SKM-1 (cell line): ENCODE measurements around the gene SV2C.
"Not testable (repeated sequence)": the region's sequence is repeated elsewhere in the genome, so short reads cannot be mapped to it uniquely, and the experiment has no call there.

Experiments
- DNase-seq: peaks from one replicate; lab custom pipeline; 2025; ENCODE audit not compliant: unreplicated experiment; lab: John Stamatoyannopoulos, UW

Gene SV2C

DNA sequence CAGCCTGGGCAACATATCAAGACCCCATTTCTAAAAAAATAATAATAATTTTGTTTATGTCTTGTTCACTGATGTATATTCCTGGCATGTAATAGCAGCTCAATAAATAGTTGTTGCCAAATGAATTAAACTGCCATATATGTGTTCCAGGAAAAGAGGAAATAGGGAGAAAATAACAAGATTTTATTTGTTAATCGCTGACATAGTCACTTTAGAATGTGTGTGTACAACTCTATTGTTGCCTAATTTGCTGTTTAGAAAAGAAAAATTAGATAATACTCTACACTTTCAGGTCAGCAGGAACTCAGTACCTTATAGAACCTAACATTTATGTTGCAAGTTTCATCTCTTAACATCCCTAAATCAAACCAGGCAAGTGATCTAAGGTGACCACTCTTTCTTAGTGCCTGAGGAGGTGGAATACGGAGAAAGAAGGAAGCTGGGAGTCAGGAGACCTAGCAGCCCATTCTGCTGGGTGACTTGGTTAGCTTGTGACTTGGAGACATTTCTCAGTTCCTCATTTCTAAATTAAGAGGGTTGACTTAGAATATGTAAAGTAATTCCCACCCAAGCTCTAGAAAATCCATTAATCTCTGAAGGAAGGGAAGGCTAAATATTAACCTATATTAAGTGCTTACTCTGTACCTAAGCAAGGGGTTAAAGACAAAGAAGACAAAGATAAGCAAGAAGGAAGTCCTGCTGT is 209.6 kb downstream of the SV2C start:
- DNase-seq, result peak; percentile 48

DNA sequence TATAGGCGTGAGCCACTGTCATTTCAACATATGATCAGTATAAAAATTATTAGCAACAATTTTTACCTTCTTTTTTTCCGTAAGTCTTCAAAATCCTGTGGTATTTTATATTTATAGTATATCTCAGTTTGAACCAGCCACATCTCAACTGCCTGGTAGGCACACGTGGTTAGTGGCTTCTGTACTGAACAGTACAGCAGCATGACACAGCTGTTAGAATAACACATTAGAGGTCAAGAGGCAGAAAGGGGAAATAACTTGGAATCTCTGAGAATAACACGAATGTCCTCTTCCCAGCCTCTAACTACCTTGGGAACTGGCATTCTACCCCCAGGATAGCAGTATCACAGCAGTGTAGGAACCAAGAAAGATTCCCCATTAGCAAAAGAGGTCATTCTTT is 211.4 kb downstream of the SV2C start:
- DNase-seq, result peak; percentile 37

DNA sequence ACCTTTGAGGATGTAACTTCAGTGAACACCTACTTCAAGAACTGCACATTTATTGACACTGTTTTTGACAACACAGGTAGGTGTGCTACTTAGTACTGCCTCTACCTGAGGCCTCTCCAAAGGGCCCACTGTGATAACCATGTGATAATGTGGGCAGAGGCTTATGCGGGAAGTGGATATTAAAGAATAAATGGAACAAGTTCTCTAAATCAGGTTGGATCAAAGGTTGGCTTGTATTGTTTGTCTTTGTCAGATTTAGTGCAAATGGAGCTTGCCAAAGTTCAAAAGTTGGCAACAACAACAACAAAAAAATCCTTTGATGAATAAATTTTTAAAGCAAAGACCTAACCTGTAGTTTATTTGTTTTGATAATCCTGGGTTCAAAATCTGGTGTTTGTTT is 215.7 kb downstream of the SV2C start:
- no peak for DNase-seq

DNA sequence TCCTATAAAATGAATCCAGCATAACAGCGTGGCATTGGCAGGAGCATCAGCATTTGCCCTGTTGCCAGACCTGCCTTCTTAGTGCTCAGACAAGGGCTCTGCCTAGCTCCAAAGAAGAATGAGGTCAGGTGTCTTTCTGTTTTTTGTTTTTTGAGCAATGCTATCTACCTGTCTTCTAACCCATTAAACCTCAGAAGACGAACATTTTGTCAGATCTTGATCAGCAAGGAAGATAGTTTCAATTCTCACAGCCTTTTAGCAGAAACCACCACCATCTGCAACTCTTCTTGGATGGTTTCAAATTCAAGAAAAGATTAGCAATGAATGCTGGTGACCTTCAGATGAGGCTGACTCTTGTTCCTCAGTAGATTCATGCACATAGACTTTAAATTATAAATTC is 216.4 kb downstream of the SV2C start:
- DNase-seq, result no peak

DNA sequence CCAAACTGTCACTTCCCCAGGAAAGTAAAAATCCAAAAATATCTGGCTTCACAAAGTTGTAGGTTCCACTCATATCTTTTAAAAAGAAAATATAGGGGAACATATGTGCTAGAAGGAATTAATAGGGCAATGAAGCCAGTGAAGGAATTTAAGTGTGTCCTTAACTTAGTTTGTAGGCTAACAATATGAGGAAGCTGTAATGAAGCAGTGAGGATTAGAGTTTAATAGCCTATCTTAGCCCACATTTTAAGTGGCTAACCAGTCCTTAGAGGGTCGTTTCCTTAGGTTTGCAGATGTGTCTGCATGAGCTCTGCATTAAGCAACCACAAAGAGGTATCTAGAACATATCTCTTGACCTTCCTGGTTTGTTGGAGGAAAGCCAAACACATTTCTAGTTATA is 218.7 kb downstream of the SV2C start:
- DNase-seq, result not testable (repeated sequence)

DNA sequence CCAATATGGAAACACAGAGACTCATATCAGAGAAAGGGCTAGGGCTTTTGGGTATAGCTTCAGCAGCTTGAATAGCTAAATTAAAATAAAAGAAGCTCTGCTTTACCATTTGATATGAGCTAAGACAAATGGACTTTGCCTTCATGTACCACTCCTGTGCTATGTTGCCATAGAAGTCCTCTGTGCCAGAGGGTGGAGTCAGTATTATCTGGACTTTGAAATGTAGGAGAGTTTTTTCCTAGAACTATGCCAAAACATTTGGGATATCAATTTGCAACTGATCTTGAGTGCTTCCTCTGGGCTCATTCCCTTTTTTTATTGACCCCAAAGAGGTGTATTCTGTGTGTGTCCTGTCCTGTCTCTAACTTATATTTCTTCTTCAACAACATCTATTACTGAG is 219.5 kb downstream of the SV2C start:
- not testable (repeated sequence) for DNase-seq

DNA sequence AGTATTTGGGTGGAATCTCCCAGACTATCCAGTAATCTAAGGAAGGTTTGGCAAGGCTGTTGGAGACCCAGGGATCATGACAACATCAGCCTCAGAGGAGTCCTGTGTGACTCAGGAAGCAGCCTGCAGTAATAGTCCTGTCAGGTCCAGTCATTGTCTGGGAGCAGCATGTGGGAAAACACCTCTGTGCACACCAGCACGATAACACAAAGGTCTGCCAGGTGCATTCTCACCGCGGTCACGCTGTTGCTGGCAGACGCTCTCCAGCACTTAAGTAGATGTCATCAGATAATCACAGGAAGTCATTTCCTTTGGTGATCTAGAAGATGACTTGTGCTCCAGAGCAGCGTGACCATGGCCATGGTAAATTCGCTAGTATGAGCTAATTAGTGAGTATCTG is 220.7 kb downstream of the SV2C start:
- no peak for DNase-seq

DNA sequence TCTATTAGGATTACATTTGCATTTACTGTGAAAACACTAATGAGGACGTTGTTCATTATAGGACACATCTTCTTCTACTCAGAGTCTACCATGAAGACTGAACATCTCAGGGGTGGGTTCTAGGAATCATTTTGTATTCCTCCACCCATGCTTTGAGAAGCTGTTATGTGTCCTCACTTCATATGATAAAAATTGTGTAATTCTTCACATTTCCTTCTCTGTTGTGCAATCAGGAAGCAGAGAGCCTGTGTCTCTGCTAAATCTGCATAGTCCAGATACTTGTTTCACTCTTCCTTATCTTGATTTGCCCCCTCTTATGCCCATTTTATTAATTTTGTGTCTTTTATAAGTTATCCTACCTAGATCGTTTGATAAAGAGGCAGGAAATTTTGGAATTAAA is 222.1 kb downstream of the SV2C start:
- peak; percentile 83 for DNase-seq

DNA sequence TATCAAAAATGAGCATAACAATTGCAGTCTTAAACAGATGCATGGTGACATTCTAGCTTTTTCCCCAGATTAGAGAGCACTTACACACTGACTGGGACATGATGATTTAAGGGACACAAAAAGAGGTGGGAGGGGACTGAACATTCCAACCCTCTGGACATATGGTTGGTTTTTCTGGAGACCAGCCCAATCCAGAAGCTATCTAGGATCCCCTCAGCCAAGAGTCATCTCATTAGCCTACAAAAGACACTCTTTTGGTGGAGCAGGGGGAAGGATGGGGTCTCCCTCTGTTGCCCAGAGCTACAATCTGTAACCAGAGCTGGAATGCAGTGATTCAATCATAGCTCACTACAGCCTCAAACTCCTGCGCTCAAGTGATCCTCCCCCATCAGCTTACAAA is 222.6 kb downstream of the SV2C start:
- DNase-seq, result no peak

DNA sequence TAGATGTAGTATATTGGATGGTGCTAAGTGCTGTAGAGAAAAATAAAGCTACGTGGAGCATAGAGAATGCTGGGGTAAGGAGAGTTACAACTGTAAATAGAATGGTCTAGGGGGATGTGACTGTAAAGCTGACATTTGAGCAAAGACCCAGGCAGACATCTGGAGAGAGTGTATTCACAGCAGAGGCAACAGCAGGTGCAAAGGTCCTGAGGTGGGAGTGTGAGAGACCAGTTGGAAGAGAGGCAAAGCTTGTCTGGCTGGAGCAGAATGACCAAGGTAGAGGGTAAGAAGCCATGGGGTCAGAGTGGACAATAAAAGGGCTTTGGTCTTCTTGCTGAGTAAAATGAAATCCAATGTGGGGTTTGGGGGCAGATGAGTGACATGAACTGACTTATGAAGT is 227.0 kb downstream of the SV2C start:
- no peak for DNase-seq

DNA sequence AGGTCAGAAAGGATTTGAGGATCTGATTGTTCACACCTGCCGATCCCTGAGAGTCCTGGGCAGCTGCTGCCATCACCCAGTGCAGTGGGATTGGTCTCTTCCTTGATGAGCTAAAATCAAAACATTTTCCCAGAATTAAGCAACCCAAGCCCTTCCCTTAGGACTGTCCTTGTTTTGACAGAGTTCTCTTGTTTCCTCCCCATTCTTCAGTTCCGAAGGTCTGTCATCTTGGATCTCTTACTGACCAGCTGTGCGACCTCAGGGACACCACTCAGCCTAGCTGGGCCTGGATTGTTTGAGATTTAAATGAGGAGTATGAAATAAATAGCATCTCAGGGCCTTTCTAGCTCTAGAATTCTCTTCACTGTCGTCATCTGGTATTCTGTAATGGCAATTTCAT is 229.6 kb downstream of the SV2C start:
- no peak for DNase-seq

DNA sequence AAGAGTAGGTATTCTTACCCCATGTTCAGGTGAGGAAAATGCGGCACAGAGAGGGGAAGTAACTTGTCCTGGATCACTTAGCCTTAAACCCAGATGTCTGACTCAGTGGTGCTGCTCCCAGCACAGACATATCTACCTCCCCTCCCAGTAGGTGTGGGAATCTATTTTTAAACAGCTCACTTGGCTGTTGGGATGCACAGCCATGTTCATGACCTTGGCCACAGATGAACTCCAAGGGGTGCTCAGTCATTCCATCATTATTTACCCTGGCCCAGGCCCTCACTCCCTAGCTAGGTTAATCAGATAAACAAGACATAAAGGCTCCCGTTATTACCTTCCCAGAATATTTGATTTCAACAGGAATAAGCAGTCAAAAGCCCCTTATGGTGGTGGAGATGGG is 231.5 kb downstream of the SV2C start:
- no peak for DNase-seq

DNA sequence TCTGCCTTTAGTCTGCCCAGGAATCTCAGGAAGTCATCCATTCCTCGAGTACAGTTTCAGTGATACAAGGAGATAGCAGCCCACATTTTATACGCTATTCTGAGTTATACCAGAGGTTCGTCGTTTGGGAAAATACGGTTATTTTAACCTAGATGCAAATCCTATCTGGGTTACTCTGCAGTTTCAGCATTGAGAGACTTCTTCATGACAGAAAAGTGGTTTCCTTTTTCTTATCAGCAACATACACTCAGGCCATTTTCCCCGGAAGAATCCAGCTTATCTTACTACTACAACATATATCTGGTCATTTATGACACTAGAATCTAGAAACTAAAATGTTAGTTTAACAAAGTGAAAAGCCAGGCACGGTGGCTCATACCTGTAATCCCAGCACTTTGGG is 236.5 kb downstream of the SV2C start:
- DNase-seq, result no peak

DNA sequence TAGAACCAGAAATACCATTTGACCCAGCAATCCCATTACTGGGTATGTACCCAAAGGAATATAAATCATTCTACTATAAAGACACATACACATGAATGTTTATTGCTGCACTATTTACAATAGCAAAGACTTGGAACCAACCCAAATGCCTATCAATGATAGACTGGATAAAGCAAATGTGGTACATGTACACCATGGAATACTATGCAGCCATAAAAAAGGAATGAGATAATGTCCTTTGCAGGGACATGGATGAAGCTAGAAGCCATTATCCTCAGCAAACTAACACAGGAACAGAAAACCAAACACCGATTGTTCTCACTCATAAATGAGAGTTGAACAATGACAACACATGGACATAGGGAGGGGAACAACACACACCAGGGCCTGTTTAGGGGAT is 240.3 kb downstream of the SV2C start:
- DNase-seq, result not testable (repeated sequence)

DNA sequence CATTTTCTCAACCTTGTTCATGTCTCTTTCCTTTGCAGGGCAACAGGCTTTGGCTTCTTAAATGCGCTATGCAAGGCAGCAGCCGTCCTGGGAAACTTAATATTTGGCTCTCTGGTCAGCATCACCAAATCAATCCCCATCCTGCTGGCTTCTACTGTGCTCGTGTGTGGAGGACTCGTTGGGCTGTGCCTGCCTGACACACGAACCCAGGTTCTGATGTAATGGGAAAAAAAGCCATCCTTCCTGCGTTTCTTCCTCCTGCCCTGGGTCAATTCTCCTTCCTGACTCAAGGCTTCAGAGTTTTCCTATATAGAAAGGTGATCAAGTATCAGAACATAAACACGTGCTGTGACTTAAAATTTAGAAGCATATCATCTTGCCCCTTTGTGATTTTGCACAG is 242.1 kb downstream of the SV2C start:
- DNase-seq, result no peak

DNA sequence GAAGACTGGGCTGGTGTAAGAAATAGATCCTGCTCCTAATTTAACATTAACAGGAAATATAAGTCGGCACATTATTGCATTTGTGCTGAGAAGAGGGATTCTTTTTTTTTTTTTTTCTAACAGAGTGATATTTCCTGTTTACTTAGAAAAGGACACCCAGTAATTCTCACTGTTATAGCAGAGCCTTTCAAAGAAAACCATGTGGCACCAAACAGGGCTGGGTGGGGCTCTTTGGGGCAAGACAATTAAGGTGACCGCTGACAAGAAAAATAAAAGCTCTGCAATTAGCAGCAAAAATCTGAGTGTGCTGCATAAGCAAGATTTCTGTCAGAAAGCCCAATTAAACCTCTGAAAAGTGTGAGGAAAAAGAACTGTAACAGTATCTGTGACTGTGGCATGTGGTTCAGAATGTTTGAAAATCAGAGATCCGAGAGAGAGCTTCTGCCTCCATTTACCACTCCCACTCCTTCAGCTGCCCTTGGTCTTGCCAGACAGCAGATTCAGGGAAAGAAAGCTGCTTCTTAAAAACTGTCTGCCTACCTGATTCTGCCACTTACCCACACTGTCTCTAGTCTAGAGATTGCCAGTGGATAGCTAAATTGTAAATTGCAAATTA is 242.8 kb downstream of the SV2C start:
- DNase-seq, result no peak

DNA sequence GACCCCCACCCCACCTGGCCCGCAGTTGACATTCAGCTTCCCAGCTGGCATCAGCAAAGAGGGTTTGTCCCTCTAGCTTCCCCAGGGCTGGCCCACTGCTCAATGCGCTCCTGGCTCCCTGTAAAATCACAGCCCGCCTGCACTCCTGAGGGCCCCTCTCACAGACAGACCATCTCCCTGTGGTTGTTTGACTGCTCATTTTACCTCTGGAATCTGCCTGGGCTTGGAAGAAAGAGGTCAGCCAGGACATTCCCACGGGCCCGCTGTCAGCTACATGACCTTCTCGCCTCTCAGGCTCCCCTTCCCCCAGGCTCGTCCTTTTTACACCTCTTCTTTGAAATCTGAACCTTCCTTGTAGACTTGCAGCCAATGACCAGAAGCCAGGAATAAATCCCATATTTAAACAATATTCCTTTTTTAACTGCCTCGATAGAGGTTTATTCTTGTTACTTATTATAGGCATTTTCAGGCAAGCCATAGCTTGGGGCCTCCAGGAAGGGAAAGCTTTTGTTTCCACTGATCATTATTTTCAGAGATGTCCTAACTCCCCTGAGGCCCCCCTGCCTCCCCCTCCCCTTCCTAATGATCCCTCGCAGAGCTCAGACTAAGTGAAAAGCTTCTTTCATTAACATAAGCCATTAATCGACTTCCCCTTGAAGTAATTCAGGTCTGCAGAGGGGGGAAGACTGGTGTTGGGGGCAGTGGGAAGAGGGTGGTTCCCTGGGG is 243.6 kb downstream of the SV2C start:
- no peak for DNase-seq

DNA sequence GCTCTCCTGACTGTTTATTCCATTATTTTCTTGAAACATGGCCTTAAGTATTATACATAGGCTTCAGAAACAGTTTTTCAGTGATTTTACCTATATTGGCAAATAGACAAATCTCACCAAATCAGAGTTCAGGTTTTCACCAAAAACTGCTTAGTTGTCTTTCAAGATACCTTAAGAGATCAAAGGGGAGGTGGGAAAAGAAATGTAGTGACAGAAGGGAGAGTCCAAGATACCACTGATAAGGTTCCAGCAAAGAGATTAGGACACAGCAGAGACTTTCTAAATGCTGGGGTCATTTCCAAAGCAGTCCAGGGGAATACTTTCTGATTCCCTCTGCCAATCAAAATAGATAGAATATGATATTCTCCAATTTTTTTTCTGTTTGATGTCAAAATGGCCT is 246.2 kb downstream of the SV2C start:
- no peak for DNase-seq

DNA sequence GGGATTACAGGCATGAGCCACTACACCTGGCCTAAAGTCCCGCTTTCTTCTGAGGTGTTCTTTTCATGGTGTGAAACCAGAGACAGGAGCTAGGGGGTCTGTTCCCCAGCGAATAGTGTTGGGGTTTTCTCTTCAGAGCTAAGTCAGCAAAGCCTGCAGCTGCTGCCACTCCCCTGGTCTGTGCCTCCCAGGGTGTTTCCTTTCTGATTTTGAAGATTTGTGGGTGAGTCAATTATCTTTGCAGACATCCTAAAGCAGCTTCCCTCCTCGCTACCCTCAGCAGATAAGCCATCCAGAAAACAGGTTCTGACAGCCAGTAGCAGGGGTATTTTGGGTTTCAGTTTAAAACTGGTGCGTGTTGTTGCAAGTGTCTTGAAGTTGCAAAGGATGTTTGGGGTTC is 247.9 kb downstream of the SV2C start:
- no peak for DNase-seq

DNA sequence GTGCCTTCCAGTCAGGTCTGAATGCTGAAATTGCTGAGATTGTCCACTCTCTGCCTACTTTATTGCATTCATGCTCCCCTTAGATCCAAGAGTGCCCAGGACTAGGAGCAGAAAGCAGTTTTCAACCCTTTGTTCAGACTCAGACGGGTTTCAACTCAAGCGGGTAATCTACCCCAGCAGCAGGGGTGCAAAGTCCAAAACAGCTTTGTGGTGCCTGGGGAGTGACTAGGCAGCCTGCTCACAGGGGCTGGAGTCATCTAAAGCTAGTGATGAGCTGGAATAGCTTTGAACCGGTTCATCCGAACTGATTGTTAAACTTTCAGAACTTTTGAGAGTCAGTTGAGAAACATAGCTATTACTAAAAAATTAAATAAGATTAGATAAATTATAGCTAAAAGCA is 248.9 kb downstream of the SV2C start:
- DNase-seq, result no peak

DNA sequence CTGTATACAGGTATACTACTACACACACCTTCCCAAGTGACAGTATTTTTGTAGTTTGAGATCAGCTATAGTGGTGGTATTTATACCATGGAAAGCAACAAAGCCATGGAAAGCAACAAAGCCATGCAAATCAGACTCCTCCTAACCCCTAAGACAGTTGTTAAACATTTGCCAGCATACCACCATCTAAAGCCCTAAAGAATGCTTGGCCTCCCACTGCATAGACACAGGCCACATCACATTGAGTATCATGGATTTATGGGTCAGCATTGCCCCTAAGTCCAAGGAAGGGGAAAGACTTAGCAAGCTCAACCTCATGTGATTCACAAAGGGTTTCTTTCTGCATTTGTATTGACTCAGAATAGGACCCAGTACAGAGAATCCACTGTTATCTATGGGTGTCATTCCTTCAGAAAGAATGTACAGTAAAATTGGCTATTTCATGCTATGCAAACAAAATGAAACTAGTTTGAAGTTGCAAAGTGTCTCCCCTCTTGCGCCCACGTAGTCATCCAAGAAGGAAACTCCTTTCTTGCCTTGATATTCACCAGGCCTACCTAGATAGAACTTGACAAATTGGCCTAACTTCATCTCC is 249.5 kb downstream of the SV2C start:
- DNase-seq, result no peak

DNA sequence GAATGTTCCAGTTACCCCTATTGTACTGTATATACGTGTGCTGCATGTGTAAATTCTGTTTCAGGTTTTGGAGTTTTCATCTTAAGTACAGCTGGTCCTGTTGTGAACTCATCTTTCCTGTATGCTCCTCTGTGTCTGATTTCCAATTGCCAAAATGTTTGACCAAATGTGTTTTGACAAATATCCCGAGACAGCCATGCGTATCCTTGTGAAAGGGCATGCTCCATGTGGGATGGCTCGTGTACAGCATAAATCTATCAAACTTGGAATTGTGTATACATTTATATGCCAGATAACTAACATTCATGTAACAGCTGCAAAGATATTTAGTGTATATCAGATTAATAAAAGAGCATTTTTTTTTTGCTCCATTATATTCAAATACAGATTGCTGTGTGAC is 250.4 kb downstream of the SV2C start:
- DNase-seq, result no peak
